GM21367 (cell line): ENCODE measurements around the gene FMN1.

Experiments used
- ATAC-seq: cut with Tn5 transposase; IDR thresholded peaks from one replicate; pipeline ENCODE4 v1.9.1; 2021; ENCODE audit not compliant: unreplicated experiment

Gene FMN1

DNA sequence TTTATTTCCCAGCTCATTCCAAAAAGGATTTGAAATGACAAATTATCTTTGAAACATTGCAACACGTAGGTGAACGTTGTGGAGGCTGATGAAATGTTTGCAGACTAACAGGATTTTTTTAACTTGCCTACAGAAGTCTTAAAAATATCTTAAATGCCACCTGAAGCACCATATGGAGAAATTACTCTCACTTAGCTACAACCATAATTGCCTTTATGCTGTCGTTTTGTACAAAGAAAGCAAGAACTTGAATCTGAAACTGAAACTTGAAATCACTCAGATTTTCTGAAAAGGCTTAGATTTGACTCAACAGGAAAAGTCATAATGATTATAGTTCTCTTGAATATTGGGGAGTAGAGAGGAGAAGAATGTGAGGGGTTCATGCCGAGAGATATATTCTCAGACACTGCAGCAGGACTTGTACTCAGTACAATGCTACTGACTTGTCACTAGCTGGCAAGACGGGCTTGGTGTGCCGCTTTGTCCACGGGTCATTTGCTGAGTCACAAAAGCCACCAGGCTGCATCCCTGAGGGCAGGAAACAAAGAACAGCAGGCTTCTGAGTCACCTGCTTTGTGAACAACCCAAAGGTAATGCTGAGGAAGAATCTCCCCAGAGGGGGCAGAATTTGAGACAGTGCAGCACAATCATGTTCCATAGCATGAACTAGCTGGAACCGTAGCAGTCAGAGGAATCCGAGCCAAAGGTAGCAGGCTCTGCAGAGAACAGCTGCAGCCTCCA lies 7.1 kb upstream of the FMN1 start:
- ATAC-seq, result peak; percentile 79

GRCh38 chr15:33200903-33201302 lies 6.4 kb upstream of the FMN1 start:
- no peak for ATAC-seq

DNA sequence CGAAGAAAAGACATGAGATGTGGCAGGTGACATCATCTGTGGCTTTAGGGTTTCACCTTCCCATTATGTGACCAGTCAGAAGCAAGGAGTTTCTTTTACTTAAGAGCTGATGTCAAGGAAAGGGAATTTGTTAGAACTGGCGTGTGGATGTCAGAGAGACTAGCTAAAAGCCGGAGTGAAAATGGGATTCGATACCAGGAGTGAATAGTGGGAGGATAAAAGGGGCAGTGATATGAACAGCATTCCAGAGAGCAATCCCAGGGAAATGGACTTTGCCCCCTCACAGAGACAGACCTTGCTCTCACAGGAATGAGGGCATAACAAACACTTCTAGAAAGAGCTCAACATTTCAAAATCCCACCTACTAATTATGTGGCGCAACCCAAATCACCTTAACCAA lies 5.9 kb upstream of the FMN1 start:
- ATAC-seq, result no peak

GRCh38 chr15:33198541-33198940 lies 4.0 kb upstream of the FMN1 start:
- no peak for ATAC-seq

DNA sequence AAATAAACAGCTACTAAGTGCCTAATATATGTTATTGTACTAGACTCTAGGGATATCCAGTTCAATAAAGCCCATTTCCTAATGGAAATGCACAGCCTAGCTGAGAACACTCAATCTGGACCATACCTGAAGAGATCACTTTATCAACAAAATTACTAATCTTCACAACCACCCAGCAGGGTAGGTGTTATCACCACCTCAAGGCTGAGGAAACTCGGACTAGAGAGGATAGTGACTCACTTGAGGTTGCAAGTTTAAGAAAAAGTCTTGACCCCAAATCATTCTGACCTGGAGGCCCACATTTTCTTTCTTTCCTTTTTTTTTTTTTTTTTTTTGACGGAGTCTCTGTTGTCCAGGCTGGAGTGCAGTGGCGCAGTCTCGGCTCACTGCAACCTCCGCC lies 3.1 kb upstream of the FMN1 start:
- no peak for ATAC-seq

DNA sequence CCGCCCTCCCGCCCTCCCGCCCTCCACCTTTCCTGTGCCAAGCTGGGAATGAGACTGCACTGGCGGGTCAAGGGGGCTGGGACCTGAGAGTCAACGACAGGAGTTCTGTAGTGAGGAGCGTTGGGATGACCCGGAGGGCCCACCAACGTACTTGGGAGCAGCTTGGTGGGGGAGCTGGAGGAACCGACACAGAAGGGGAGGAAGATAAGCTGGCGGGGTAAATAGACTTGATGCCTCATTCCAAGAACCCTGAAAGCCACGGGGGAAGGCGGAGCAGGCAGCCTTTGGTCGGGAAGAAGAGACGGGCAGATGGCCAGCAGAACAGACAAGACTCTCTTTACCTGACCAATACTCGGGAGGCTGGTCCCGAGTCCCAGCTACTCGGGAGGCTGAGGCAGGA lies 277 bp downstream of the FMN1 start:
- ATAC-seq, result no peak

- no peak for ATAC-seq
Measured at GRCh38 chr15:33191591-33191990, 2.9 kb downstream of the FMN1 start.

- ATAC-seq, result no peak
Measured at GRCh38 chr15:33190539-33190938, 4.0 kb downstream of the FMN1 start.

DNA sequence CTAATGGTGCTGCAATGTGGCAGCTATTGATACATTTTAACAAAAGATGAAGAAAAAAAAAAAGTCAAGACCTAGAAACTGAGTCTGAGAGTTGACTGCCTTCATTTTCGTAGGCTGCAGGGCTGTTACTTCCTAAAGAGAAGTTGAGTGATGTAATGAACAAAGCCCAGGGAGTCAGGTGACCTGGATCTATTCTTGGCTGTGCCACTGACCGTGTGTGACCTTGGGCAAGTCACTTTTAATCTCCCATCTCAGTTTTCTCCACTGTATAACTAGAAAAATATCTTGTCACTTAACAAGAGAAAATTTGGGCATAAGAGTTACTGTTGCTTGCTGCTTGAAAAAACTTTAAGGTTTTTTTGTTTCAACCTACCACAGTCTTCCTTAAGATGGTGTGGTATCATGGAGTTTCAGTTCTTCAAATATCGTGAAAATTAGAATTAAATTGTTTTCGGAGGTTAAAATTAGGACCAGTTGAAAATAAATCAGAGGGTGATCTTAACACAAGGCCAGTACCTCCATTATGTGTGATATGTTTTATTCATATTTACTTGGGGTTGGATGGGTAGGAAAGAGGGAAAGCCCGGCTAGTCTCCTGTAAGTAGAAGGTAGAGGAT lies 5.8 kb downstream of the FMN1 start:
- ATAC-seq, result no peak

GRCh38 chr15:33188159-33188558 lies 6.4 kb downstream of the FMN1 start:
- no peak for ATAC-seq

GRCh38 chr15:33183334-33183733 lies 11.2 kb downstream of the FMN1 start:
- ATAC-seq, result no peak

- no peak for ATAC-seq
Measured at GRCh38 chr15:33182926-33183325, 11.6 kb downstream of the FMN1 start.

GRCh38 chr15:33182278-33182905 lies 12.1 kb downstream of the FMN1 start:
- no peak for ATAC-seq

- no peak for ATAC-seq
Measured at GRCh38 chr15:33179874-33180273, 14.6 kb downstream of the FMN1 start.

GRCh38 chr15:33171202-33171601 lies 23.3 kb downstream of the FMN1 start:
- no peak for ATAC-seq

- ATAC-seq, result no peak
Measured at GRCh38 chr15:33169625-33170024, 24.9 kb downstream of the FMN1 start.

- peak; percentile 45 for ATAC-seq
Measured at GRCh38 chr15:33168444-33168843, 26.1 kb downstream of the FMN1 start.

DNA sequence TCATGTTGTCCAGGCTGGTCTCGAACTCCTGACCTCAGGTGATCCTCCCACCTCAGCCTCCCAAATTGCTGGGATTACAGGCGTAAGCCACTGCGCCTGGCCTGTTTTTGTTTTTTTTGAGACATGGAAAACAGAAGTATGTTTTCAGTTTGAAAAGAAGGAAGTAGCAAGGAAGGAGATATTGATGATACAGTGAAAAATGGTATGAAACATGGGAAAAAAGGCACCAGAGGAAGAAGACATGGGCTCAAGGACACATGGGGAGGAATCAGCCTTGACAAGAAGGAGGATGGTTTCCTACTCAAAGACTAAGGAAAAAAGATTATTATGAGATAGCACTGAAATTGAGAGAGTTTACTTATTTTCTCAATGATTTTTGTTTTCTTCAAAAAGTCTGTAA lies 30.7 kb downstream of the FMN1 start:
- no peak for ATAC-seq

DNA sequence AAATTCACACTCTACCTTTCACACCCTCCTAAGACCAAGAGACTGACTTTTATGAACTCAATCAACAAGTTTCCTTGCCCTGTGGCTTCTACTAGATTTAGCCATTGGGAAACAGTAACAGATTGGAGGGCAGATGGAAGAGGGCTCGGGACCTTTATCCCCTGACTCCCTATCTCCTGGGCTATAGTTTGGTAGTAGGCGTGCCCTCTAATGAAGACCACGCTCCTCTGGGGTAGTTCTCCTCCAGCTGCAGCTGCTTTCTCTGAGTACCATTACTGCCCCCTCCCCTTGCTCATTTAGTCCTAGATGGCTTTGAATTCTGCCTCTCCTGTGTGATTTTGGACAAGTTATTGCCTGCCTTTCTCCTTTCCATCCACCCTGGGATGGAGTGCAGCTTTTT lies 33.3 kb downstream of the FMN1 start:
- no peak for ATAC-seq

- ATAC-seq, result no peak
Measured at GRCh38 chr15:33160581-33161165, 33.8 kb downstream of the FMN1 start.

GRCh38 chr15:33159726-33160453 lies 34.6 kb downstream of the FMN1 start:
- no peak for ATAC-seq
